Mucosa of descending colon (tissue), 3 donors: Measurements from ENCODE around the gene AP5B1. TPM values are rescaled to one million over a fixed set of nuclear protein-coding genes. Genes with fewer than 3 reads are reported as not detected.

ENCODE experiments used
- ATAC-seq: fragments of 200-7000 bp; cut with Tn5 transposase; one replicate; pipeline ENCODE4 v1.9.1; 2020; ENCODE audit warnings: mild to moderate bottlenecking, moderate library complexity
- DNase-seq, 3 donors: peaks; one replicate each; pipeline ENCODE4 v3.0.0-alpha.2; 2020
- H3K36me3 ChIP-seq: fragments of 200-600 bp; one replicate; pipeline ENCODE4 v1.8.0; 2021; ENCODE audit warnings: low read depth, mild to moderate bottlenecking
- H3K4me1 ChIP-seq: fragments of 200-600 bp; one replicate; pipeline ENCODE4 v1.8.0; 2021; ENCODE audit warnings: low read depth, mild to moderate bottlenecking
- H3K4me3 ChIP-seq: fragments of 200-600 bp; one replicate; pipeline ENCODE4 v1.8.0; 2021; ENCODE audit warnings: mild to moderate bottlenecking
- H3K9me3 ChIP-seq: fragments of 200-600 bp; one replicate; pipeline ENCODE4 v1.8.0; 2021; ENCODE audit warnings: mild to moderate bottlenecking
- CTCF ChIP-seq: fragments of 200-600 bp; IDR thresholded peaks from one replicate; pipeline ENCODE4 v1.8.0; 2022; ENCODE audit warnings: antibody characterized with exemption, mild to moderate bottlenecking
- intact Hi-C, 2 donors: fragments of 100-400 bp; cut with DNase I in 1 of 2; cut with micrococcal nuclease in 1 of 2; formaldehyde crosslinking; loops; one replicate each; pipeline versions ENCODE4 v1.11.0 to v1.11.1; 2022; cut with DNase I, micrococcal nuclease
- total RNA-seq, 3 donors: library from RNA; stranded (reverse); fragmentation: NEBNext Ultra II Directional in 2 of 3; extraction: Animal tissue kit (Norgen Biotek cat#: 25700) in 2 of 3; gene quantifications; one replicate each; pipeline versions ENCODE4 v1.2.1 to v1.2.4, GENCODE V29; 2021 to 2023
- donor health status: DM: no; HTN: no; CAD: no; lungs with moderate emphysema.
- donor health status: DM: no; HTN: no; CAD: no.
- donor health status: DM: no; HTN: yes; CAD: no.

Gene AP5B1
- total RNA-seq, 3 donors from 2014 or later: 21.2 to 21.8 (median 21.3) TPM

GRCh38 chr11:65806979-65807378 lies 26.2 kb upstream of the AP5B1 start:
- ATAC-seq: no peak
- no peak for DNase-seq
- H3K4me1 ChIP-seq: no peaks in the 10 kb centered on the region
- no peaks in the 10 kb centered on the region for H3K36me3 ChIP-seq
- no peak overlapping the region for H3K4me3 ChIP-seq
- no peak for TF ChIP-seq CTCF
- no peaks in the 10 kb centered on the region for H3K9me3 ChIP-seq
- intact Hi-C loops: no loop called here

- no peak for TF ChIP-seq CTCF
- Histone ChIP-seq H3K4me1 (no peaks in the 10 kb centered on the region), H3K36me3 (no peaks in the 10 kb centered on the region), H3K4me3 (no peak overlapping the region), H3K9me3 (no peaks in the 10 kb centered on the region)
- intact Hi-C loops: no loop called here
- no peak for DNase-seq
- ATAC-seq: no peak
Measured at GRCh38 chr11:65803797-65804492, 23.2 kb upstream of the AP5B1 start.

- DNase-seq (no peak), ATAC-seq (no peak)
- intact Hi-C loops: no loop called here
- Histone ChIP-seq H3K4me1 (no peaks in the 10 kb centered on the region), H3K36me3 (no peaks in the 10 kb centered on the region), H3K9me3 (no peaks in the 10 kb centered on the region), H3K4me3 (no peak overlapping the region)
- no peak for TF ChIP-seq CTCF
Measured at GRCh38 chr11:65802841-65803240, 22.1 kb upstream of the AP5B1 start.

GRCh38 chr11:65801153-65801987 lies 20.6 kb upstream of the AP5B1 start:
- intact Hi-C loops: no loop called here
- DNase-seq (no peak), ATAC-seq (no peak)
- no peaks in the 10 kb centered on the region for H3K36me3 ChIP-seq
- no peaks in the 10 kb centered on the region for H3K4me1 ChIP-seq
- no peaks in the 10 kb centered on the region for H3K9me3 ChIP-seq
- TF ChIP-seq CTCF: no peak
- no peak overlapping the region for H3K4me3 ChIP-seq

GRCh38 chr11:65798882-65799281 lies 18.1 kb upstream of the AP5B1 start:
- no peak for ATAC-seq
- intact Hi-C loops: no loop called here
- TF ChIP-seq CTCF: no peak

More at GRCh38 chr11:65798882-65799281, 18.1 kb upstream of the AP5B1 start:
- Histone ChIP-seq H3K4me3 (no peak overlapping the region), H3K4me1 (peaks cover 2% of the 10 kb centered on the region), H3K9me3 (no peaks in the 10 kb centered on the region), H3K36me3 (peaks cover 6% of the 10 kb centered on the region)
- DNase-seq: no peak
